Neural cell (in vitro differentiated cells): ENCODE results near the gene PPM1A.

Experiments used
- EZH2 ChIP-seq: fragments of 200-600, 300-800 bp; shearing (Covaris generic), sonication (generic); IDR thresholded peaks from 2 replicates; pipeline ENCODE4 v1.6.1; 2014; ENCODE audit warnings: antibody characterized with exemption, low read length, borderline replicate concordance, mild to moderate bottlenecking; ENCODE audit not compliant: insufficient read depth, poor library complexity, severe bottlenecking
- POLR2AphosphoS5 ChIP-seq: IDR thresholded peaks from 2 replicates; pipeline ENCODE4 v1.6.1; 2012
- RAD21 ChIP-seq: fragments of 450-650 bp; conservative IDR thresholded peaks from 2 replicates; pipeline ENCODE4 v1.6.1; 2014; ENCODE audit warnings: antibody characterized with exemption, mild to moderate bottlenecking, moderate library complexity
- SMC3 ChIP-seq: fragments of 450-650 bp; conservative IDR thresholded peaks from 2 replicates; pipeline ENCODE4 v1.6.1; 2014; ENCODE audit warnings: antibody characterized with exemption, mild to moderate bottlenecking, moderate library complexity; ENCODE audit not compliant: poor library complexity
- TAF1 ChIP-seq: IDR thresholded peaks from 2 replicates; pipeline ENCODE4 v1.6.1; 2012; ENCODE audit warnings: low read depth
- TF ChIP-seq, protein P1 (sequence below): fragments of 450-650 bp; IDR thresholded peaks from 2 replicates; pipeline ENCODE4 v1.5.1; 2014; ENCODE audit warnings: antibody characterized with exemption, mild to moderate bottlenecking, moderate library complexity; ENCODE audit not compliant: poor library complexity, severe bottlenecking

DNA sequence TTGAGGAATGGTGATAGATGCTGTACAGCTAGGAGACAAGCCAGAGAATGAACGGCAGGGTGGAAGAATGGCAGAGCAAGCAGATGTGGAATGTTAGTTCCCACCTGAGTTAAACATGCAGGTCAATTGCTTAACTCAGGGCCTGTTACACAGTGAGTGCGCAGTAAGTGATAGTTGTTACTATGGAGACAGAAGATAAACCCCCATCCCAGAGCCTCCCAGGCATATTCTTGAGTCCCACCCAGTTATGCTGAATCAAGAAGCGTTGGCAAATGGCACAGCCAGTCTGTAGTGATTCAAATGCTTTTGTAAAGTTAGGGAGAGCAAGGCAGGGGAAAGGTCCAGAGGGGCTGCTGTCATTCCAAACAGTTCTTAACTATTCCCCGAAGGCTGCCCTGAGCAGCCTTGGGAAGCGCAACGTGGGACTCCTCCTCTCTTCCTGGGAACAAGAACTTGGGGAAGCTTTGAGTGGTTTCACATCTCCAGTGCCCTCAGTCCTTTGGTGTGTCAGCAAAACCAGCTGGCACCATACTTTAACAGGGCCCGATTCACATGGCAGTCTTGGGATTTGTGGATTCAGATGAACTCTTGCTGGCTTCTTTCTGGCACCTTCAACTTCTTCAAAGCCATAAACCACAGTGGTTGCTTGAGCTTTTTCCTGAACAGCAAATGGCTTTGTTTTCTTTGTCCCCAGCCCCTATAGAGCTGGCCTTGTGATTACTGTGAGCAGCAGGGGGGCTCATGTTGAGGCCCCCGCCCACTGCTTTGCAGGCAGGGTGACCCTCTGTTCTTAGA is 66.4 kb downstream of the PPM1A start:
- TF ChIP-seq, protein P1, sequence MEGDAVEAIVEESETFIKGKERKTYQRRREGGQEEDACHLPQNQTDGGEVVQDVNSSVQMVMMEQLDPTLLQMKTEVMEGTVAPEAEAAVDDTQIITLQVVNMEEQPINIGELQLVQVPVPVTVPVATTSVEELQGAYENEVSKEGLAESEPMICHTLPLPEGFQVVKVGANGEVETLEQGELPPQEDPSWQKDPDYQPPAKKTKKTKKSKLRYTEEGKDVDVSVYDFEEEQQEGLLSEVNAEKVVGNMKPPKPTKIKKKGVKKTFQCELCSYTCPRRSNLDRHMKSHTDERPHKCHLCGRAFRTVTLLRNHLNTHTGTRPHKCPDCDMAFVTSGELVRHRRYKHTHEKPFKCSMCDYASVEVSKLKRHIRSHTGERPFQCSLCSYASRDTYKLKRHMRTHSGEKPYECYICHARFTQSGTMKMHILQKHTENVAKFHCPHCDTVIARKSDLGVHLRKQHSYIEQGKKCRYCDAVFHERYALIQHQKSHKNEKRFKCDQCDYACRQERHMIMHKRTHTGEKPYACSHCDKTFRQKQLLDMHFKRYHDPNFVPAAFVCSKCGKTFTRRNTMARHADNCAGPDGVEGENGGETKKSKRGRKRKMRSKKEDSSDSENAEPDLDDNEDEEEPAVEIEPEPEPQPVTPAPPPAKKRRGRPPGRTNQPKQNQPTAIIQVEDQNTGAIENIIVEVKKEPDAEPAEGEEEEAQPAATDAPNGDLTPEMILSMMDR = no peak
- no peak for TF ChIP-seq RAD21
- no peak for TF ChIP-seq TAF1
- no peak for TF ChIP-seq EZH2
- TF ChIP-seq SMC3 = no peak
- no peak for TF ChIP-seq POLR2AphosphoS5
